HFF-Myc (cell line): Measurements from ENCODE around the gene TIMMDC1.

Source experiments
- DNase-seq: peaks from one replicate; pipeline ENCODE4 v3.0.0-alpha.2; 2011; ENCODE audit warnings: low read depth; ENCODE audit errors: extremely low read depth
- H3K4me3 ChIP-seq: replicated peaks from 2 replicates; pipeline ENCODE4 v1.5.1; 2011; ENCODE audit warnings: low read depth, mild to moderate bottlenecking, control low read depth, low read length
- TF ChIP-seq, protein P1 (sequence below): IDR thresholded peaks from 2 replicates; pipeline ENCODE4 v1.5.1; 2012; ENCODE audit warnings: mild to moderate bottlenecking, low read depth, low read length, control low read depth; ENCODE audit errors: missing control alignments

The TIMMDC1 gene

DNA sequence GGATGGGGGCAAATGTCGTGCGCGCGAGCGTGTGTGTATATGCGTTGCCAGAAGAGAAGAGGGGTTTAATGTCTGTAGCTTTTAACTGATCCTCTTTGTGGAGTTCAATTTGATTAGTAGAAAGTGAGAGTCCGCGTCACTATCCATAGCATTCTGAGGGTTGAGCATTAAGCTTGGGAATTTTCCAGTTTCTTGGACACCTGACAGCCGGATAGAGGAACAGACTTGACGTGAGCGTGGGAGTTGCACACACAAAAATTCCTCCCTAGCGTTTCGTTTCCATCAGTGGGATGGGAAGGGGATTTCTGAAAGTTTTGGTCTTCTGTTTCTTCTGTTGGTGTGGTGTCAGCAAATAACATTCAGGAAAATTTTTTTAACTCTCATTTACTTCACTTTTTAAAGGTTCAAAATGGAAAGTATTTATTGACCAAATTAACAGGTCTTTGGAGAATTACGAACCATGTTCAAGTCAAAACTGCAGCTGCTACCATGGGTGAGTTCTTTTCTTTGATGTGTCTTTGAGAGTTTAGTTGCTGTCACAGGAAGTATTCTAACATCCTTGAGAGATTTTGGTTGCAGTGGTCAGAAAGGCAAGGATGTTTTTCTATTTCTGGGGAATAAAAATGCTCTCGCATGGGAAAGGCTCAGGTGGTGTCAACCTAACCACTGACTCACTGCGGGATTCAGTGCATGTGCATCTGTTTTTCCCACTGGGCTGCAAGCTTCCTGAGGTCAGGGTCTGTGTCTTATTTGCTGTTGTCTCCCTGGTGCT is 28.7 kb upstream of the TIMMDC1 start:
- peak overlapping the region; percentile 76 for H3K4me3 ChIP-seq
- DNase-seq = no peak
- TF ChIP-seq, protein P1, sequence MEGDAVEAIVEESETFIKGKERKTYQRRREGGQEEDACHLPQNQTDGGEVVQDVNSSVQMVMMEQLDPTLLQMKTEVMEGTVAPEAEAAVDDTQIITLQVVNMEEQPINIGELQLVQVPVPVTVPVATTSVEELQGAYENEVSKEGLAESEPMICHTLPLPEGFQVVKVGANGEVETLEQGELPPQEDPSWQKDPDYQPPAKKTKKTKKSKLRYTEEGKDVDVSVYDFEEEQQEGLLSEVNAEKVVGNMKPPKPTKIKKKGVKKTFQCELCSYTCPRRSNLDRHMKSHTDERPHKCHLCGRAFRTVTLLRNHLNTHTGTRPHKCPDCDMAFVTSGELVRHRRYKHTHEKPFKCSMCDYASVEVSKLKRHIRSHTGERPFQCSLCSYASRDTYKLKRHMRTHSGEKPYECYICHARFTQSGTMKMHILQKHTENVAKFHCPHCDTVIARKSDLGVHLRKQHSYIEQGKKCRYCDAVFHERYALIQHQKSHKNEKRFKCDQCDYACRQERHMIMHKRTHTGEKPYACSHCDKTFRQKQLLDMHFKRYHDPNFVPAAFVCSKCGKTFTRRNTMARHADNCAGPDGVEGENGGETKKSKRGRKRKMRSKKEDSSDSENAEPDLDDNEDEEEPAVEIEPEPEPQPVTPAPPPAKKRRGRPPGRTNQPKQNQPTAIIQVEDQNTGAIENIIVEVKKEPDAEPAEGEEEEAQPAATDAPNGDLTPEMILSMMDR = no peak

DNA sequence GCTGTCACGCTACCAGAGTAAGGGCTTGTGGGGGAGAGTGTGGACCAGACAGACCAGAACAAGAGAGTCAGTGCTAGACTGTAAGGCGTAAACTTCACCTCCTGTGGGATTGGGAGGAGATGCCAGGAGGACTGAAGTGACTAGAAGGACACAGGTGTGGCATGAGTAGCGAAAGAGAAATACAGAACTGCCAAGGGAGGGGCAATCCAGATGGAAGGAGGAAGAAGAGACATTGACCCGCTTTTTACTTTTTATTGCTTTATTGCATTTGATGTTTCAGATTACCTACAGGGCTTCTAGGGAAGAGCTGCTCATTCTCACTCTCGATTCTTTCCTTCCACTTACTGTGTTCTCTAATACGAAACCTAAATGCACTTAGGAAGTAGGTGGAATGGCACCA is 27.5 kb upstream of the TIMMDC1 start:
- TF ChIP-seq, protein P1 = no peak
- H3K4me3 ChIP-seq = no peak overlapping the region
- DNase-seq = no peak

DNA sequence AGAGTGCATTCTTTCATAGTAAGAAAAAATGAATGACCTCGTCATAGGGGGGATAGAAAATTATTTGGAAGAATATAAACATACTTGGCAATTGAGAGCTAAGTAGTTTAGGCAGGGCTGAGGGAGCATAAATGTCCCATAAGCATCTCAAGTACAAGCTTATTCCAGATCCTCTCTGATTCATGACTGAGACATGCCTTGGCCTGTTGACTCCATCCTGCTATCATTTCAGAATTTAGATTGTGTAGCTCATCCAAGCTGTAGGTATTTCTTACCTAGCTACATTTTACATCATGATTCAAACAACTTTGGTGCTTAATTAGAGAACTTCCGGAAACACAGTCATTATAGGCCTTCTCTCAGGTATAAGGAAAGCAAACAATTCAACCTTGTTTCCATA is 17.3 kb upstream of the TIMMDC1 start:
- TF ChIP-seq, protein P1 = no peak
- no peak overlapping the region for H3K4me3 ChIP-seq
- no peak for DNase-seq

DNA sequence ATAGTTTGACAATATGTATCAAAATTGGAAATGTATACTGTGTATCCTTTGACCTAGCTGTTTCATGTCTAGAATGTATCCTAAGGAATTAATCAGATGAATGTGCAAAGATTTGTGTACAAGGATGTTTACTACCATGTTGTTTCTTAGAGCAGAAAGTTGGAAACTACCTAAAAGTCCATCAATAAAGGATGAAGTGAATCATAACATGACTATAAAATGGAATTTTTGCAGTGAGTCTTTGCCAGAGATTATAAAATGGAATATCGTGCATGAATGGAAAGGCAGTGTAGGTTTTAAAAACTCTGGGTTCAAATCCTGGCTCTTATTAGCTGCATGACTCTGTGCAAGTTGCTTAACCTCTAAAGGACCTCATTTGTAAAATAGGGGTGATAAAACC is 15.2 kb upstream of the TIMMDC1 start:
- DNase-seq = no peak
- TF ChIP-seq, protein P1 = no peak
- H3K4me3 ChIP-seq = no peak overlapping the region

DNA sequence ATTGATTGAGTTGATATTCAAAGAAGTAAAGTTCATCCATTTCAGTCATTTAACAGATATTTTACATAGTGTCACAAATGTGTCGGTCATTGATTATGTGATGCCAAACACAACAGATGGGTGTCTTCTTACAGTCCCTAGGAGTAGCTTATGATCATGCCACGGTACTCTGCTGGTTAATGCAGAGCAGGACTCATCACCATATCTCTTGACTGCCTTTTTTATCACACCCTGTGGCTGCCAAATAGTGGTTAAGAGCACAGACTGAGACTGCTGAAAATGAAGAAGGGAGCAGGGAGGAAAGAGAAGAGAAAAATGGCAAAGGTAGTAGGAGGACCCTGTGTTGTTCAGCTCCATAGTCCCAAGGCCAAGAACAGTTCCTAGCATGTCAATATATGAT is 12.8 kb upstream of the TIMMDC1 start:
- H3K4me3 ChIP-seq = no peak overlapping the region
- TF ChIP-seq, protein P1 = no peak
- DNase-seq = no peak

DNA sequence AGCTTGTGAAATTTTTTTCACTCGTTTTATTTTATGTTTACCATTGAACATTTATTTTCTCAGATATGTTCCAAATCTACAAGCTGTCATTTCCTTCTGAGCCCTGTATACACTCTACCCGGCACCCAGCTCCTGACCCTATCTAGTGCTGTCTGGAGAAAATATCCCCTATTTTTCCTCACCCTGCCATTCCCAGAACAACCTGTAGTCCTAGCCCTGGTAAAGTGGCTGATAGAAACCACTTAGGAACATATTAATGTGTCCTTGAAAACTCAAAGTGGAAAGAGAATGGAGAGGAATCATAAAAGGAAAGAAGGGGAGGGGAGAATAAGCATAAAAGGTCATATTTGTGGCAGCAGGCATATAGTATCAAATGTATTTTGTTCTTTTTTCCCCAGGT is 8.2 kb upstream of the TIMMDC1 start:
- TF ChIP-seq, protein P1 = no peak

DNA sequence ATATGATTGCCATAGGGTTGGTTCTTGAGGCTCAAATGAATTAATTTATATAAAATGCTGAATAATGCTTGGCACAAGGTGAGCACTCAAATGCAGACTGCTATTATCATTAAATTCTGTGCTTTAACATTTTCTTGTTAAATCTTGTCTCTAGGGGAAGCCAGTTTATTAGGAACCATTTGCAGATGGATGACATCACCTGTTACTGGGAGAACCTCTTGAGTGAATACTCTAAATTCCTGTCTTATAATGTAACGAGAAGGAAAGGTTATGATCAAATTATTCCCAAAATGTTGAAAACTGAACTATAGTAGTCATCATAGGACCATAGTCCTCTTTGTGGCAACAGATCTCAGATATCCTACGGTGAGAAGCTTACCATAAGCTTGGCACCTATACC is 6.2 kb upstream of the TIMMDC1 start:
- H3K4me3 ChIP-seq = no peak overlapping the region
- no peak for DNase-seq
- TF ChIP-seq, protein P1 = no peak

More for the DNA sequence above, 8.2 kb upstream of the TIMMDC1 start:
- H3K4me3 ChIP-seq = no peak overlapping the region
- DNase-seq = no peak
